Measurements from ENCODE around the gene KLHL22. TPM values are rescaled to one million over a fixed set of nuclear protein-coding genes. Genes with fewer than 3 reads are reported as not detected.

The KLHL22 gene, protein sequence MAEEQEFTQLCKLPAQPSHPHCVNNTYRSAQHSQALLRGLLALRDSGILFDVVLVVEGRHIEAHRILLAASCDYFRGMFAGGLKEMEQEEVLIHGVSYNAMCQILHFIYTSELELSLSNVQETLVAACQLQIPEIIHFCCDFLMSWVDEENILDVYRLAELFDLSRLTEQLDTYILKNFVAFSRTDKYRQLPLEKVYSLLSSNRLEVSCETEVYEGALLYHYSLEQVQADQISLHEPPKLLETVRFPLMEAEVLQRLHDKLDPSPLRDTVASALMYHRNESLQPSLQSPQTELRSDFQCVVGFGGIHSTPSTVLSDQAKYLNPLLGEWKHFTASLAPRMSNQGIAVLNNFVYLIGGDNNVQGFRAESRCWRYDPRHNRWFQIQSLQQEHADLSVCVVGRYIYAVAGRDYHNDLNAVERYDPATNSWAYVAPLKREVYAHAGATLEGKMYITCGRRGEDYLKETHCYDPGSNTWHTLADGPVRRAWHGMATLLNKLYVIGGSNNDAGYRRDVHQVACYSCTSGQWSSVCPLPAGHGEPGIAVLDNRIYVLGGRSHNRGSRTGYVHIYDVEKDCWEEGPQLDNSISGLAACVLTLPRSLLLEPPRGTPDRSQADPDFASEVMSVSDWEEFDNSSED
- total RNA-seq: 49.9 TPM

DNA sequence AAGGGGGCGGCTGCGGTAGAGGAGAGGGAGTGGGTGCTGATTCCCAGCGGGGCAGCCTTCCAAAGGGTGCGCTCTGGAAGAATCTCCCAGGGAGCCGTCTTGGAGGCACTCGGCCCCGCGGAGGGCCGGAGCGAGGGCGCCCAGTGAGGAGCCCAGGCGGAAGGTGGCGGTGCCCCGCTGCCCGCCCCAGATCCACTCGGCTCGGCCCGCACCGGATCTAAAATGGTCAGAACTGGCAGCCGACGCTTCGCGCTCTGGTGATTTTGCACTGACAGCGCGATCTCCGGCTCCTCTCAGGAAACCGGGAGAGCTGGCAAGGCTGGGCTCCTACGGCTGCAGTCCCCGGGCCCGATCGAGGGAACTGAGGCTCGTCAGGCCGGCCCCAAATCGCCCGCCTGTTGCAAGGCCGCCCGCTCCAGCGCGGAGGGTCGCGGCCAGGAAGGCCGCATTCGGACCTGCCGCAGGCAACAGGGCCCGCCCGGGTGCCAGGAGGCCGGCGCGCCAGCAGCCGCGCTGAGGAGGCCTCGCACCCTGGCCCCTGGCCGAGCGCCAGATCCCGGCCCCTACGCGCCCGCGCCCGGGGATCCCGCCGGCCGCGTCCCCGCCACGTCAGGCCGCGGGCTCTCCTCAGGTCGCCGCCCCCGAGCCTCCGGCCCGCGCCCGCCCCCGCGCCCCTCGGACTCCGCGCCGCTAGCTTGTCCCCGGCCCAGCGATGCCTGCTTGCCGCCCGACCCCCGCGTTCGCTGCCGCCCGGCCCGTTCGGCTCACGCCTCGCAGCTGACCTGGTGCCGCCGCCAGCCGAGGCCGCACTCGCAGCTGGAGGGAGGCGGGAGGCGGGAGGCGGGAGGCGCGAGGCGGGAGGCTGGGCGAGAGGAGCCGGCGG is at the start of gene KLHL22:
Gene KLHL22 (minus strand): TSS at position 818 of the 883 bp plus-strand sequence. CDS start 6,584 bp downstream, outside the sequence.

DNA sequence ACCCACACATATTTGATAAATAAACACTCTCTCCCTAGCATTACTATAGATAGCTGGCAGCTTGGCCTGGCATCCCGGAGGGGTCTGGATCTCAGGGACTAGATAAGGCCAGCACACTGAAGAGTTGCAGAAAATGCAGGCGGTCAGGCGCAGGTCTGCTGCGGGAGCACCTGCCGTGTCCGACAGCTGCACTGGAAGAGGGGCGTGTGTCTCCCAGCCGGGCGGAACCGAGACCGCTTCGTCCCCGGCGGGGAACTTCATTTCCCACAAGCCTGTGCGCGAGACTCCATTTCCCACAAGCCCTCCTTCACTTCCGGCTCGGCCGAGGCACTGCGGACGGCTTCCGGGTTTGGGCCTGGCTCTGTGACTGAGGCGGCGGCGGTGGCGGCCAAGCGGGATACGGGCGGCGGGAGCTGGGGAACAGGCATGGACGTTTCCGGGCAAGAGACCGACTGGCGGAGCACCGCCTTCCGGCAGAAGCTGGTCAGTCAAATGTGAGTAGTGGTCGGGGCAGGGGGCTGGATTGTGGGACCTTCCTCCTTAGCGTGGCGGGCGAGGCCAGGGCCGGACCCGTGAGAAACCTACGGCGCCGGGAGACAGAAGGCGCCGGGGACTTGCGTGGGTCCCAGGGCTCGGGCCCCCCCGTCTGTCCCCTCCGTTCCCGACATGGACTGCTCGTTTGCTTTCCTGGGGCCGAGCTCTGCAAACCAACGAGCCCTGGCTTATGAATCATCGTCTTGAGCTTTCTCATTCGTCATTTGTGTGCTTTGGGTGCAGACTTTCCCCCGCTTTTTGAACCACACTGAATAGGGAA is 11.9 kb upstream of the KLHL22 start, which contains the start of gene MED15:
Gene MED15 (plus strand): TSS at position 358 of the 814 bp plus-strand sequence. CDS start 69 bp downstream, at position 427.

DNA sequence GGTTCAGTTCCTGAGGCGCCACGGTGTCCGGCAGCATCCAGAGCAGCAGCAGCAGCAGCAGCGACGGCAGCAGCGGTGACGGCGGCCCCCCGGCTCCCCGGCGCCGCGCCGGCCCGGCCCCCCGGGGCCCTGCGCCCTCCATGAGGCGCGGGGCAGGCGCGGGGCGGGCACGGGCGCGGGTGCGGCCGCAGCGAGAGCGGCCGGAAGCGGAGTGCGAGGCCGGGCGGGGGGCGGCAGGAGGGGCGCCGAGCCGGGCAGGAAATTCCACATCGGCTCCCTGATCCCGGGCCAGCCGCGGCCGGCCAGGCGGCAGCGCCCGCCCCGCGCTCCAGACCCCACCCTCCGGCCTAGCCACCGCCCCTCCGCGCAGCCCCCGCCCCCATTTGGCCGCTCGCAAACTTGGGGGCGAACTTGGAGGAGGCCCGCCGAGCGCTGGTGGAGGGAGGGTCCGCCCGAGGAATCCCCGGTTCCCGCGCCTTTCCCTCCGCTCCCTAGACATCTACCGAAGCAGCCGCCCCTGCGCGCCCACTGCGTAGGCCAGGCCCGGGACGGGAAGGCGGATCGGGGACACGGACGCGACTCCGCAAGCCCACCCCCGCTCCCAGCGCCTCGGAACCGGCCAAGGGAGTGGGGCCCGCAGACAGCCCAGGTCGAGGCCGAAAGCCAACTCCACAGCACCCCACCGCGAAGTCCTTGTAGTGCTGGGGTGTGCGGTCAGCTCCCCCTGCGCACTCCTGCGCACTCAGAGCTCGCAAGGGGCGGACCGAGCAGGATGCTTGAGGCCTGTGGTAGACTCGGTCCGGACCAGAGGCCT is 57.8 kb downstream of the KLHL22 start, which contains the start of gene SCARF2:
Gene SCARF2 (minus strand): TSS at position 213 of the 814 bp plus-strand sequence. CDS start 71 bp downstream, at position 142.

DNA sequence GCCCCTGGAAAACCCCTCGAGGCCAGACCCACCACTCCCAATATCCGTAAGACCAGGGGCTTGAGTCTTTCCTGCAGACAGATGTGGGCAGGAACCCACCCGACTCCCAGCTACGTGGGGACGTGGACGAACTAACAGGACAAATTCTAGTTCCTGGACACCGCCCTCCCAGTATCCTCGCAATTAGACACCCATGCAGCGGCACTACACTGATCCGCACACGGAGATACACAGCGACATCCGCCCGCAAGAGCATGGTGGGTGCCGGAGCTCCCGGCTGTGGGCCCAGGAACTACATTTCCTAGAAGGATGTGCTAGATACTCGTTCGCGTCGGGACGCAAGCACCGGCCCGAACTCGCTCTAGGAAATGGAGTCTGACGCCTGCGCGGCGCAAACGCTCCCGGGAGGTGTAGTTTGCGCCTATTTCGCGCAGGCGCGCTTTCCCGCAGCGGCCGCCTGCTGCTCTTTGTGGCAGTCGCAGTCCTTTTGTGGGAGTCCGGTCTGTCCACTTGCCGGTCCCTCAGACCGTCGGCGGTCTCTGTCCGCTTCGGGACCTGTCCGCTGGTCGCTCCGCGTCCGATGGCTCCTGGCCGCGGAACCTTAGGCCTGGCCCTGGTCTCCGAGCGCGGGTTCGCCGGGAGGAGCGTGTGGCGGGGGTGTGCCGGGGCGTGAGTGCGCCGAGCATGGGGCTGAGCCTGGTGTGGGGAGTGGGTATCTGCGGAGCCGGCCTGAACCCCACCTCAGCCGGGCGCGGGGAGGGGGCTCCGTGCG is 101.7 kb downstream of the KLHL22 start, which contains the start of gene ZNF74:
Gene ZNF74 (plus strand): TSS at position 447 of the 772 bp plus-strand sequence. CDS start 478 bp downstream, outside the sequence.

Small RNA genes lying within 50 kb of the gene (small RNA-seq; reads per million reads assigned to genes)
- not detected for gene RF00019 (ENCODE audit: low replicate concordance)
- not detected for gene RN7SL812P (ENCODE audit: low replicate concordance)
- gene RNU6-225P (ENCODE audit: low replicate concordance): not detected
- gene RNY1P9 (ENCODE audit: low replicate concordance): not detected

Other genes starting within 250 kb of the KLHL22 start
- 7.6 TPM for gene RTN4R, start 227.5 kb downstream of the KLHL22 start, total RNA-seq
- 62.5 TPM for gene DGCR6L, start 175.7 kb downstream of the KLHL22 start, total RNA-seq
- 26.2 TPM for gene ZNF74, start 101.6 kb downstream of the KLHL22 start, total RNA-seq
- gene SCARF2, start 58.0 kb downstream of the KLHL22 start, total RNA-seq: 40.4 TPM
- gene MED15, start 11.8 kb upstream of the KLHL22 start, total RNA-seq: 64.3 TPM

Measured in metanephros (tissue), 2 donors.